ENCODE measurements around the gene MNX1.

Gene MNX1

GRCh38 chr7:157001920-157002818, 8.3 kb downstream of the MNX1 start:
- no peak for DNase-seq

DNA sequence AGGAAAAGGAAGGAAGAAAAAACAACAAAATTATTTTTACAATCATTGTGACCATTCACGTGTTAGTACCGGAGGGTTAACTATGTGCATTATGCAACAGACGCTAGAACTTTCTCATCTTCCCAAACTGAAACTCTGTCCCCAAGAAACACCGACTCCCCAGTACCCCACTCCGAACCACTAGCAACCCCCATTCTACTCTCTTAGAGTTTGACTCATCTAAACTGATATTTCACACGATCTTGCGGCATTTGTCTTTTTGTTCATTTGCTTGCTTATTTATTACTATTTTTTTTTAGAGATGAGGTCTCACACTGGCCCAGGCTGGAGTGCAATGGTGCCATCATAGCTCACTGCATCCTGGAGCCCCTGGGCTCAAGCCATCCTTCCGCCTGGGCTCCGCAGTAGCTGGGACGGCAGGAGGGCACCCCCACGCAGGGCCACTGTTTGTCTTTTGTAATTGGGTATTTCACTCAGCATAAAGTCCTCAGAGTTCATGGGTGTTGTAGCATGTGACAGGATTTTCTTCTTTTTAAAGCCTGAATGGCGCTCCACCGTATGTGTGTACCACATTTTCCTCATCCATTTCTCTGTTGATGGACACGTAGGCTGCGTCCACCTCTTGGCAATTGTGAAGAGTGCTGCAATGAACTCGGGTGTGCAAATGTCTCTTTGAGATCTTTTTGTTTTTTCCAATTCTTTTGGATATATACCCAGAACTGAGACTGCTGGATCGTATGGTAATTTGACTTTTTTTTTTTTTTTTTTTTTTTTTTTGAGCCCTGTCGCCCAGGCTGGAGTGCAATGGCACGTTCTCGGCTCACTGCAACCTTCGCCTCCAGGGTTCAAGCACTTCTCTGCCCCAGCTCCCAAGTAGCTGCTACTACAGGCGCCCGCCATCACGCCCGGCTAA, 9.5 kb downstream of the MNX1 start:
- DNase-seq, result no peak

DNA sequence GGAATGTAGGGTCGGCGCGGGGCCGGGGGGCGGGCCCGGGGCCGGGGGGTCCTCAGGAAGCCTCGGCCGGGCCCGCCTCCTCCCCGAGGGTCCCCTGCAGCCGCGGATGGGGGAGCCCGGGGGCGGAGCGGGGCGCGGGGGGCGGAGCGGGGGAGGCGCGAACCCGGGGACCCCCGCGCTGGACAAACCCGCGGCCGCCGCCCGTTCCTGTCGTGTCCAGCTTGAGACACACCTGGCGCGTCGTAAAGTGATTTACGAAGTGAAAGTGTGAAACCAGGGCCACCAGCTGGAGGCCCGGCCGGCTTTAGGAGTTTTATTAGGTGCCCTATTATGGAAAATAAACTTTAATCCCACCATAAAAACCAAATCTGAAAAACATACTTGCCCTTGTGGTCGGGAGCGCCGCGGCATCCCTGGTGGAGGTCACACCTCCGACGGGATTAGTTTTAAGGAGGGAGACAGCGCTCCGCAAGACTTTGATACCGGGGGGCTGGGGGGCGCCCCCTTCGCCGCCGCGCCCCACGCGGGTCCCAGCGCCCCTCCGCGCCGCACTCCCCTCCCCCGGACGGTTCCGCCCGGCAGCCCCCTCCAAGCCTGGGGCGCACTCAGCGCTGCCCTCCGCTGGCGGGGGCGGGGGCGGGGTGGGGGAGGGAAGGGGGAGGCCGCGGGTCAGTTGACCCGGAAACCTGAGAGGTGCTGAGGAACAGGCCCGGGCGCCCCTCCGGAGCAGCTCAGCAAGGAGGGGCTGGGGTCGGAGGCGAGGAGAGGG, 10.3 kb downstream of the MNX1 start:
- DNase-seq, result no peak

- no peak for DNase-seq
These were observed 11.2 kb downstream of the MNX1 start for GRCh38 chr7:156998988-156999957.

- DNase-seq, result no peak
These were observed 16.0 kb downstream of the MNX1 start for GRCh38 chr7:156994417-156994816.

DNA sequence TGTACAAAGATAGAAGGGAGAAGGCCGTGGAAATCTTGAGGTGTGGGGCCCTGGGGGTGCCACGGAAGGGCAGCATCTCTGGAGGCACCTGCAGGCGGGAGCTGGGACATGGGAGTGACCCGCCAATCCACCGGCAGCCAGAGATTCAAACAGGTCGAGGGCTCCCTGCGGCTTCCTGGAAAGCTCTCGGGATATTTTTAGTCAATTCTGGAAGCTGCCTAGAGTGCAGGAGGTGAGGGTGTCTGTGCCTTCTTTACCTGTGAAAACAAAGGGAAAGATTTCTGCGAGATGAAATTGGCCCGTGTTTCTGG, 16.6 kb downstream of the MNX1 start:
- no peak for DNase-seq

GRCh38 chr7:156993021-156993924, 17.2 kb downstream of the MNX1 start:
- peak; percentile 75 for DNase-seq

DNA sequence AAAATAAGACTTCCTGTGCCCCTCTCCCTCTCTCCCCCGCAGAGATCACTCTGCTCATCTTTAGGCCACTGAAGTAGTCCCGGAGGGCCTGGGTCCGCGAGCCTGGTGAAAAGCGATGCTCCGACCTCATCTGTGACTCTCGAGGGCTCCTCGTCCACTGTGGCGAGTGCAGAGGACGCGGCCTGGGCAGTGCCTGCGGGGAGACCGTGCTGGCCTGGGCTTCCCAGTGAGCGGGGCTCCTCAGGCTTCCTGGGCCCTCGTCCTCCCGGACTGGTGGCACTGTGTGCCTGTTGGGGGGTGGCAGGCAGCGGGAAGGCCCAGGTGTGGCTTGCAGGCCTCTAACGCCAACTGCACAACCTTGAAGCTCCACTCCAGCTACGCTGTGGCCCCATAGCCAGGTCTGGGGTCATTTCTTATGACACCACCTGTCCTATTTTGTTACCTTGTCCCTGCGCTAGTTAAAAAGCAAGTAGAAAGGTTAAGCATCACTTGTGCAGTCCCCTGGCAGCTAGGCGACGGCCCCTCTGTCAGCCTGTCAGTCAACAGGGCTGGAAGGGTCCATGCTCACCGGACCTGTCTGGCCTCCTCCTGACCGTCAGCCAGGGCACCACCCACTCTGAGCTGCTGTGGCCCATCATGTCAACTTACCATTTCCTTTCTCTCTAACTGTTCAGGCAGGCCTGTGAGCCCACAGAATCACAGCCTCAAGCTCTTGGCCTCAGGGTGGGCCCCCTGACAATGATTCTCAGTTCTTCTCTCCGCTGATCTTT, 20.5 kb downstream of the MNX1 start:
- no peak for DNase-seq

- no peak for DNase-seq
These were observed 21.9 kb downstream of the MNX1 start for GRCh38 chr7:156988343-156989185.

- DNase-seq, result no peak
These were observed 24.1 kb downstream of the MNX1 start for GRCh38 chr7:156986378-156986777.

DNA sequence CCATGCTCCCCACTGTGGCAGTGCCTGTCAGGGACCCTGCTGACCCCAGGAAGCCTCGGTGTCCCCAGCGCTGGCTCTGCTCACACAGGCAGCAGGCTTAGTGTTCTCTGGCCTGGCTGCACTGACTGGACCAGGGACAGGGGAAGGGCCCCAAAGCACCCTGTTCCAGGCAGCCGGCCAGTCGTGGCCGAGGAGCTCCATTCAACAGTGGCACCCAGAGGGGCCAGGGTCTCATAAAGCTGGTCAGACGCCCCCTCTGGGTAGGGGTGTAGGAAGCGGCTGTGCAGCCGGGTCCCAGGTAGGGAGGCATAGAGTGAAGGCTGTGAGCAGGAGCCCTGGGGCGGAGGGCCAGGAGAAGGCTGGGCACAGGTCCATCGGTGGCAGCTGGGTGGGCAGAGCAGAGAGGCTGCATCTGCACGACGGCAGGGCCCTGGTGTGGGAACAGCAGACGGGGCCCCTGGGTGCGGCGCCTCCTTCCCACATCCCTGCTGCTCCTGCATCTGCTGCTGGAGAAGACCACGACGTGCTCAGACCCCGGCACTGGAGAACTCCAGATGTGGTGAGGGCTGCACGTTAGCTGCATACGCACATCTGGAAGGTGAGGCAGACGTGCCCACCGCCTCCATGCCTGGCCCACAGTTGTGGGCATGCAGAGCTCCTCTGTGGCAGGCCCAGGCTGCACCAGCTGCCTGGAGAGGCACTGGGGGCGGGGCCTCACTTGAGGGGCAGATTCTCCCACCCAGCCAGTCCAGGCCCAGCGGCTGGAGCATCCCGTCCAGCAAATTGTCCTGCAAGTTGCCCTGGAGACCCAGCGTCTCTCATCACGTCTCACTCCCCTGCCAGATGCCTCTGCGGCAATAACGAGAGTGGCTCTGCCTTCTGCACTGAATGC, 25.1 kb downstream of the MNX1 start:
- no peak for DNase-seq

DNA sequence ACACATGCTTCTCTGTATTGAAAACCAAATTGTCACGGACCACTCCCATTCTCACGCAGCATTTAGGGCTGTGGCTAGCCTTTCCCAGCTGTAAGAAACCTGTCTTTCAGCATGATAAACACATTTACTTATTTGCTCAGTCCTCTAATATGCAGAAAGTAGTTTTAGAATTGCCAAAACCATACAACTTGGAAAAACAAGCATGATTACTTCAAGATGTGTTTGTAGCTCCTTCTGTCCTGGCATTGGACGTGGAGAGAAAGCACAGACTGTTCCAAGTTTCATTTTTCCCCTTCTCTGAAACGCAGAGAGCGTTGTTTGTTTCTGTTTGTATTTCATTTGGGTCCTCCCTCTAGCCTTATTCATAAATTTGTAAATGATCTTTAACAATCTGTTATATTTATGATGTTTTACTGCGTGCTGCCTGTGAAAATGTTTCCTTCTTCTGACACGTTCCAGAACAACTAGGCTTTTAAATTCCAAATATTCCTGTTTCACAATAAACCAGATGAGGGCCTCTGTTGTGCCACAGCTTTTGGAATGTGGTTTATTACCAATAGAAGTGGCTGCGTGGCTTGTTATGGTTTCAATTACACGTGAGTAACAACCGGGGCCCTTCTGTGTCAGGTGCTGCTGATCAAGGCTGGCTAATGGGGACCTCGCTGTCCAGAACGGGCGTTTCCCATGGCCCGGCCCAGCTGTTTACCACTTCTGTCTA, 26.1 kb downstream of the MNX1 start:
- DNase-seq, result no peak

DNA sequence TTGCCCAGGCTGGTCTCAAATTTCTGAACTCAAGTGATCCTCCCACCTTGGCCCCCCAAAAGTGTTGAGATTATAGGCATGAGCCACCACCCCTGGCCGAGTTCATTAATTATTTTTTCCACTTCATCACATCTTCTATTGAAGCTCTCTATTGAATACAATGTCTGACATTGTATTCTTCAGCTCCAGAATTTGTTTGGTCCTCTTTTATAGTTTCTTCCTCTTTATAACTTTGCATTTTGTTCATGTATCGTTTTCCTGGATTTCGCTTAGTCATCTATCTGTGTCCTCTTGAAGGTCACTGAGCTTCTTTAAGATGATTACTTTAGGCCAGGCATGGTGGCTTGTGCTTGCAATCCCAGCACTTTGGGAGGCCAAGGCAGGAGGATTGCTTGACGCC, 30.8 kb downstream of the MNX1 start:
- no peak for DNase-seq

GRCh38 chr7:156979007-156979606, 31.4 kb downstream of the MNX1 start:
- DNase-seq, result no peak

DNA sequence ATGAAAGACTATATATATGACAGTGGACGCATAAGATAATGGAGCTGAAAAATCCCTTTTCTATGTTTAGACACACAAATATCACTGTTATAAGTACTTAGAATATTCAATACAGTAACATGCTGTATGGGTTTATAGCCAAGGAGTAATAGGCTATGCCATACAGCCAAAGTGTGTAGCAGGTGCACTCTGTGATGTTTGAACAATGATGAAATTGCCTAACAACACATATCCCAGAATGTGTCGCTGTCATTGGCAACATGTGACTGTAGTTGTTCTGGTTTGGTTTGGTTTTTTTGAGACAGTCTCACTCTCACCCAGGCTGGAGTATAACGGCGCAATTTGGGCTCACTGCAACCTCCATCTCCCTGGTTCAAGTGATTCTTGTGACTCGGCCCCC, 34.8 kb downstream of the MNX1 start:
- no peak for DNase-seq

- no peak for DNase-seq
These were observed 40.5 kb downstream of the MNX1 start for GRCh38 chr7:156969972-156970420.

GRCh38 chr7:156968183-156968582, 42.3 kb downstream of the MNX1 start:
- DNase-seq, result no peak

Data from NCI-H1092 (cell line).